ENCODE measurements around the gene OR5AS1. TPM values are rescaled to one million over a fixed set of nuclear protein-coding genes. Genes with fewer than 3 reads are reported as not detected.

The OR5AS1 gene
- total and polyA plus RNA-seq, 9 of the 15 experiments (the other 6 are each of a cell fraction or from before 2014, with no cell fraction given) = not detected

- DNase-seq (ENCODE audit: extremely low read depth in 1 of 4, low spot score in 3 of 4) (no peak), ATAC-seq (no peak), FAIRE-seq (no peak)
- H3K9me1 ChIP-seq (ENCODE audit: control insufficient read depth, insufficient read depth, low read length) = no peaks in the 10 kb centered on the region
- no peak overlapping the region for H3K9ac ChIP-seq (ENCODE audit: insufficient read depth in 1 of 2, low read depth in 2 of 2, low read length in 2 of 2)
- H3K27ac ChIP-seq (ENCODE audit: extremely low read depth, low read depth, low read length) = no peak overlapping the region
- WGBS (ENCODE audit: insufficient coverage, low coverage, missing lambda C conversion rate) = 0% methylated on average over 1 of the region's 1 CpG
- H3K27me3 ChIP-seq (ENCODE audit: control insufficient read depth in 2 of 2, insufficient read depth in 2 of 2, low read length in 2 of 2) = no peaks in the 10 kb centered on the region
- no peak overlapping the region for H3K4me3 ChIP-seq
- no peaks in the 10 kb centered on the region for H3K4me1 ChIP-seq (replicated peaks in 1 of 2; ENCODE audit: control insufficient read depth in 2 of 2, insufficient read depth in 2 of 2, low read length in 2 of 2)
- H3K36me3 ChIP-seq (ENCODE audit: control insufficient read depth, insufficient read depth, low read length) = no peaks in the 10 kb centered on the region
- H3K9me3 ChIP-seq (replicated peaks; ENCODE audit: control insufficient read depth, insufficient read depth, low read depth, low read length) = no peaks in the 10 kb centered on the region
- intact Hi-C loops (cut with micrococcal nuclease) (no loop called here), in situ Hi-C loops (cut with MboI) (no loop called here)
- ChIA-PET CTCF (ENCODE audit: low intra/inter-chr PET ratio) (no interaction called here), POLR2A (no interaction called here)
- H3K4me2 ChIP-seq (ENCODE audit: insufficient read depth, low read length) = no peak overlapping the region
- BruUV-seq (replicated peaks) = no TSS peak
- H4K20me1 ChIP-seq (replicated peaks; ENCODE audit: control insufficient read depth, insufficient read depth, low read length) = no peaks in the 10 kb centered on the region
- H2AFZ ChIP-seq (ENCODE audit: low read depth, low read length) = no peak overlapping the region
- H3K79me2 ChIP-seq (ENCODE audit: control insufficient read depth, insufficient read depth, low read length) = no peaks in the 10 kb centered on the region
- TF ChIP-seq SMAD3 (CRISPR knock-in tag; conservative IDR thresholded peaks at IDR 0.05) = no peak
- TF ChIP-seq, protein P1, sequence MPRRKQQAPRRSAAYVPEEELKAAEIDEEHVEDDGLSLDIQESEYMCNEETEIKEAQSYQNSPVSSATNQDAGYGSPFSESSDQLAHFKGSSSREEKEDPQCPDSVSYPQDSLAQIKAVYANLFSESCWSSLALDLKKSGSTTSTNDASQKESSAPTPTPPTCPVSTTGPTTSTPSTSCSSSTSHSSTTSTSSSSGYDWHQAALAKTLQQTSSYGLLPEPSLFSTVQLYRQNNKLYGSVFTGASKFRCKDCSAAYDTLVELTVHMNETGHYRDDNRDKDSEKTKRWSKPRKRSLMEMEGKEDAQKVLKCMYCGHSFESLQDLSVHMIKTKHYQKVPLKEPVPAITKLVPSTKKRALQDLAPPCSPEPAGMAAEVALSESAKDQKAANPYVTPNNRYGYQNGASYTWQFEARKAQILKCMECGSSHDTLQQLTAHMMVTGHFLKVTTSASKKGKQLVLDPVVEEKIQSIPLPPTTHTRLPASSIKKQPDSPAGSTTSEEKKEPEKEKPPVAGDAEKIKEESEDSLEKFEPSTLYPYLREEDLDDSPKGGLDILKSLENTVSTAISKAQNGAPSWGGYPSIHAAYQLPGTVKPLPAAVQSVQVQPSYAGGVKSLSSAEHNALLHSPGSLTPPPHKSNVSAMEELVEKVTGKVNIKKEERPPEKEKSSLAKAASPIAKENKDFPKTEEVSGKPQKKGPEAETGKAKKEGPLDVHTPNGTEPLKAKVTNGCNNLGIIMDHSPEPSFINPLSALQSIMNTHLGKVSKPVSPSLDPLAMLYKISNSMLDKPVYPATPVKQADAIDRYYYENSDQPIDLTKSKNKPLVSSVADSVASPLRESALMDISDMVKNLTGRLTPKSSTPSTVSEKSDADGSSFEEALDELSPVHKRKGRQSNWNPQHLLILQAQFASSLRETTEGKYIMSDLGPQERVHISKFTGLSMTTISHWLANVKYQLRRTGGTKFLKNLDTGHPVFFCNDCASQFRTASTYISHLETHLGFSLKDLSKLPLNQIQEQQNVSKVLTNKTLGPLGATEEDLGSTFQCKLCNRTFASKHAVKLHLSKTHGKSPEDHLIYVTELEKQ (CRISPR knock-in tag; IDR thresholded peaks at IDR 0.05) = no peak
- TF ChIP-seq CBX2 (IDR thresholded peaks at IDR 0.05; ENCODE audit: insufficient read depth, low read length, poor library complexity, severe bottlenecking) = no peak
- TF ChIP-seq SNRNP70 (optimal IDR thresholded peaks at IDR 0.05; ENCODE audit: low read depth, low read length) = no peak
- no peak for TF ChIP-seq SMC3 (conservative IDR thresholded peaks at IDR 0.05; ENCODE audit: insufficient read depth, low read depth, low read length)
- TF ChIP-seq HNRNPK (IDR thresholded peaks at IDR 0.05; ENCODE audit: low read depth, low read length, poor library complexity, severe bottlenecking) = no peak
- no peak for TF ChIP-seq KHSRP (IDR thresholded peaks at IDR 0.05)
- no peak for TF ChIP-seq TAF15 (IDR thresholded peaks at IDR 0.05; ENCODE audit: low read depth, low read length)
- TF ChIP-seq, protein P2, sequence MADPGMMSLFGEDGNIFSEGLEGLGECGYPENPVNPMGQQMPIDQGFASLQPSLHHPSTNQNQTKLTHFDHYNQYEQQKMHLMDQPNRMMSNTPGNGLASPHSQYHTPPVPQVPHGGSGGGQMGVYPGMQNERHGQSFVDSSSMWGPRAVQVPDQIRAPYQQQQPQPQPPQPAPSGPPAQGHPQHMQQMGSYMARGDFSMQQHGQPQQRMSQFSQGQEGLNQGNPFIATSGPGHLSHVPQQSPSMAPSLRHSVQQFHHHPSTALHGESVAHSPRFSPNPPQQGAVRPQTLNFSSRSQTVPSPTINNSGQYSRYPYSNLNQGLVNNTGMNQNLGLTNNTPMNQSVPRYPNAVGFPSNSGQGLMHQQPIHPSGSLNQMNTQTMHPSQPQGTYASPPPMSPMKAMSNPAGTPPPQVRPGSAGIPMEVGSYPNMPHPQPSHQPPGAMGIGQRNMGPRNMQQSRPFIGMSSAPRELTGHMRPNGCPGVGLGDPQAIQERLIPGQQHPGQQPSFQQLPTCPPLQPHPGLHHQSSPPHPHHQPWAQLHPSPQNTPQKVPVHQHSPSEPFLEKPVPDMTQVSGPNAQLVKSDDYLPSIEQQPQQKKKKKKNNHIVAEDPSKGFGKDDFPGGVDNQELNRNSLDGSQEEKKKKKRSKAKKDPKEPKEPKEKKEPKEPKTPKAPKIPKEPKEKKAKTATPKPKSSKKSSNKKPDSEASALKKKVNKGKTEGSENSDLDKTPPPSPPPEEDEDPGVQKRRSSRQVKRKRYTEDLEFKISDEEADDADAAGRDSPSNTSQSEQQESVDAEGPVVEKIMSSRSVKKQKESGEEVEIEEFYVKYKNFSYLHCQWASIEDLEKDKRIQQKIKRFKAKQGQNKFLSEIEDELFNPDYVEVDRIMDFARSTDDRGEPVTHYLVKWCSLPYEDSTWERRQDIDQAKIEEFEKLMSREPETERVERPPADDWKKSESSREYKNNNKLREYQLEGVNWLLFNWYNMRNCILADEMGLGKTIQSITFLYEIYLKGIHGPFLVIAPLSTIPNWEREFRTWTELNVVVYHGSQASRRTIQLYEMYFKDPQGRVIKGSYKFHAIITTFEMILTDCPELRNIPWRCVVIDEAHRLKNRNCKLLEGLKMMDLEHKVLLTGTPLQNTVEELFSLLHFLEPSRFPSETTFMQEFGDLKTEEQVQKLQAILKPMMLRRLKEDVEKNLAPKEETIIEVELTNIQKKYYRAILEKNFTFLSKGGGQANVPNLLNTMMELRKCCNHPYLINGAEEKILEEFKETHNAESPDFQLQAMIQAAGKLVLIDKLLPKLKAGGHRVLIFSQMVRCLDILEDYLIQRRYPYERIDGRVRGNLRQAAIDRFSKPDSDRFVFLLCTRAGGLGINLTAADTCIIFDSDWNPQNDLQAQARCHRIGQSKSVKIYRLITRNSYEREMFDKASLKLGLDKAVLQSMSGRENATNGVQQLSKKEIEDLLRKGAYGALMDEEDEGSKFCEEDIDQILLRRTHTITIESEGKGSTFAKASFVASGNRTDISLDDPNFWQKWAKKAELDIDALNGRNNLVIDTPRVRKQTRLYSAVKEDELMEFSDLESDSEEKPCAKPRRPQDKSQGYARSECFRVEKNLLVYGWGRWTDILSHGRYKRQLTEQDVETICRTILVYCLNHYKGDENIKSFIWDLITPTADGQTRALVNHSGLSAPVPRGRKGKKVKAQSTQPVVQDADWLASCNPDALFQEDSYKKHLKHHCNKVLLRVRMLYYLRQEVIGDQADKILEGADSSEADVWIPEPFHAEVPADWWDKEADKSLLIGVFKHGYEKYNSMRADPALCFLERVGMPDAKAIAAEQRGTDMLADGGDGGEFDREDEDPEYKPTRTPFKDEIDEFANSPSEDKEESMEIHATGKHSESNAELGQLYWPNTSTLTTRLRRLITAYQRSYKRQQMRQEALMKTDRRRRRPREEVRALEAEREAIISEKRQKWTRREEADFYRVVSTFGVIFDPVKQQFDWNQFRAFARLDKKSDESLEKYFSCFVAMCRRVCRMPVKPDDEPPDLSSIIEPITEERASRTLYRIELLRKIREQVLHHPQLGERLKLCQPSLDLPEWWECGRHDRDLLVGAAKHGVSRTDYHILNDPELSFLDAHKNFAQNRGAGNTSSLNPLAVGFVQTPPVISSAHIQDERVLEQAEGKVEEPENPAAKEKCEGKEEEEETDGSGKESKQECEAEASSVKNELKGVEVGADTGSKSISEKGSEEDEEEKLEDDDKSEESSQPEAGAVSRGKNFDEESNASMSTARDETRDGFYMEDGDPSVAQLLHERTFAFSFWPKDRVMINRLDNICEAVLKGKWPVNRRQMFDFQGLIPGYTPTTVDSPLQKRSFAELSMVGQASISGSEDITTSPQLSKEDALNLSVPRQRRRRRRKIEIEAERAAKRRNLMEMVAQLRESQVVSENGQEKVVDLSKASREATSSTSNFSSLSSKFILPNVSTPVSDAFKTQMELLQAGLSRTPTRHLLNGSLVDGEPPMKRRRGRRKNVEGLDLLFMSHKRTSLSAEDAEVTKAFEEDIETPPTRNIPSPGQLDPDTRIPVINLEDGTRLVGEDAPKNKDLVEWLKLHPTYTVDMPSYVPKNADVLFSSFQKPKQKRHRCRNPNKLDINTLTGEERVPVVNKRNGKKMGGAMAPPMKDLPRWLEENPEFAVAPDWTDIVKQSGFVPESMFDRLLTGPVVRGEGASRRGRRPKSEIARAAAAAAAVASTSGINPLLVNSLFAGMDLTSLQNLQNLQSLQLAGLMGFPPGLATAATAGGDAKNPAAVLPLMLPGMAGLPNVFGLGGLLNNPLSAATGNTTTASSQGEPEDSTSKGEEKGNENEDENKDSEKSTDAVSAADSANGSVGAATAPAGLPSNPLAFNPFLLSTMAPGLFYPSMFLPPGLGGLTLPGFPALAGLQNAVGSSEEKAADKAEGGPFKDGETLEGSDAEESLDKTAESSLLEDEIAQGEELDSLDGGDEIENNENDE (IDR thresholded peaks at IDR 0.05; ENCODE audit: low read depth, low read length) = no peak
Observed at GRCh38 chr11:56045538-56045937, 18.1 kb downstream of the OR5AS1 start.

Data from K562 (cell line).